ENCODE measurements around the gene FUT9. TPM values are rescaled to one million over a fixed set of nuclear protein-coding genes. Genes with fewer than 3 reads are reported as not detected.

The FUT9 gene
- total RNA-seq, 1 experiment from 2014 or later: 3.5 TPM

- TF ChIP-seq ATF6 (CRISPR knock-in tag; IDR thresholded peaks at IDR 0.05) (no peak), TEAD4 (CRISPR knock-in tag; IDR thresholded peaks at IDR 0.05) (no peak), OVOL2 (CRISPR knock-in tag; IDR thresholded peaks at IDR 0.05; ENCODE audit: borderline replicate concordance) (no peak), SOX15 (CRISPR knock-in tag; IDR thresholded peaks at IDR 0.05) (no peak), NFE2L1 (CRISPR knock-in tag; IDR thresholded peaks at IDR 0.05) (no peak), ZBTB21 (CRISPR knock-in tag; IDR thresholded peaks at IDR 0.05; ENCODE audit: borderline replicate concordance) (no peak)
- TF ChIP-seq, protein P1, sequence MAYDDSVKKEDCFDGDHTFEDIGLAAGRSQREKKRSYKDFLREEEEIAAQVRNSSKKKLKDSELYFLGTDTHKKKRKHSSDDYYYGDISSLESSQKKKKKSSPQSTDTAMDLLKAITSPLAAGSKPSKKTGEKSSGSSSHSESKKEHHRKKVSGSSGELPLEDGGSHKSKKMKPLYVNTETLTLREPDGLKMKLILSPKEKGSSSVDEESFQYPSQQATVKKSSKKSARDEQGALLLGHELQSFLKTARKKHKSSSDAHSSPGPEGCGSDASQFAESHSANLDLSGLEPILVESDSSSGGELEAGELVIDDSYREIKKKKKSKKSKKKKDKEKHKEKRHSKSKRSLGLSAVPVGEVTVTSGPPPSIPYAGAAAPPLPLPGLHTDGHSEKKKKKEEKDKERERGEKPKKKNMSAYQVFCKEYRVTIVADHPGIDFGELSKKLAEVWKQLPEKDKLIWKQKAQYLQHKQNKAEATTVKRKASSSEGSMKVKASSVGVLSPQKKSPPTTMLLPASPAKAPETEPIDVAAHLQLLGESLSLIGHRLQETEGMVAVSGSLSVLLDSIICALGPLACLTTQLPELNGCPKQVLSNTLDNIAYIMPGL (CRISPR knock-in tag; IDR thresholded peaks at IDR 0.05): no peak
These were observed 60.1 kb downstream of the FUT9 start (continued) for GRCh38 chr6:96075826-96076225.

DNA sequence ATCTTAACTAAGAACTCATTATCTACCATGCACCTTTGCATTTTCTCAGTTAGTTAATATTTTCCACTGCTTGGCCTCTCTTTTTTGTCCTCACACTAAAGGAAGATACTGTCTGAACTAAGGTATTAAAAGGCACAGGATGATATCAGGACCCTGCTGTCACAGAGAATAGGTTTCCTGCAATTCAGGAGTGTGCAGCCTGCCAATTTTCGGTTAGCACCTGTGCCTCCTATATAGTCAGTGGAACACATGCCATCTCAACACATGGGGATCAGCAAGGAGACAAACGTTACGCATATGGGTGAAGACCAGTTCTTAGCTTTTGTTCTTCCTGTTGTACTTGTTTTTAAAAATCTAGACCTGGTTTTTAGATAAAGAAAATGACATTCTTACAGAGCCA is 71.0 kb downstream of the FUT9 start:
- H3K4me3 Mint-ChIP-seq: no peak overlapping the region
- H3K4me1 Mint-ChIP-seq: 0 out of 2 replicates have a peak, but pooled peaks cover 3% of the 10 kb centered on the region
- no peaks in the 10 kb centered on the region for H3K27me3 Mint-ChIP-seq (ENCODE audit: low read depth)
- no peak for TF ChIP-seq TP53 (CRISPR knock-in tag; IDR thresholded peaks at IDR 0.05)
- no peak for TF ChIP-seq ZNF138 (CRISPR knock-in tag; conservative IDR thresholded peaks at IDR 0.05)
- no peak for TF ChIP-seq NR3C1 (CRISPR knock-in tag; conservative IDR thresholded peaks at IDR 0.05; ENCODE audit: low read depth)
- no peak for TF ChIP-seq FOXJ3 (CRISPR knock-in tag; IDR thresholded peaks at IDR 0.05; ENCODE audit: borderline replicate concordance)
- TF ChIP-seq, protein P2, sequence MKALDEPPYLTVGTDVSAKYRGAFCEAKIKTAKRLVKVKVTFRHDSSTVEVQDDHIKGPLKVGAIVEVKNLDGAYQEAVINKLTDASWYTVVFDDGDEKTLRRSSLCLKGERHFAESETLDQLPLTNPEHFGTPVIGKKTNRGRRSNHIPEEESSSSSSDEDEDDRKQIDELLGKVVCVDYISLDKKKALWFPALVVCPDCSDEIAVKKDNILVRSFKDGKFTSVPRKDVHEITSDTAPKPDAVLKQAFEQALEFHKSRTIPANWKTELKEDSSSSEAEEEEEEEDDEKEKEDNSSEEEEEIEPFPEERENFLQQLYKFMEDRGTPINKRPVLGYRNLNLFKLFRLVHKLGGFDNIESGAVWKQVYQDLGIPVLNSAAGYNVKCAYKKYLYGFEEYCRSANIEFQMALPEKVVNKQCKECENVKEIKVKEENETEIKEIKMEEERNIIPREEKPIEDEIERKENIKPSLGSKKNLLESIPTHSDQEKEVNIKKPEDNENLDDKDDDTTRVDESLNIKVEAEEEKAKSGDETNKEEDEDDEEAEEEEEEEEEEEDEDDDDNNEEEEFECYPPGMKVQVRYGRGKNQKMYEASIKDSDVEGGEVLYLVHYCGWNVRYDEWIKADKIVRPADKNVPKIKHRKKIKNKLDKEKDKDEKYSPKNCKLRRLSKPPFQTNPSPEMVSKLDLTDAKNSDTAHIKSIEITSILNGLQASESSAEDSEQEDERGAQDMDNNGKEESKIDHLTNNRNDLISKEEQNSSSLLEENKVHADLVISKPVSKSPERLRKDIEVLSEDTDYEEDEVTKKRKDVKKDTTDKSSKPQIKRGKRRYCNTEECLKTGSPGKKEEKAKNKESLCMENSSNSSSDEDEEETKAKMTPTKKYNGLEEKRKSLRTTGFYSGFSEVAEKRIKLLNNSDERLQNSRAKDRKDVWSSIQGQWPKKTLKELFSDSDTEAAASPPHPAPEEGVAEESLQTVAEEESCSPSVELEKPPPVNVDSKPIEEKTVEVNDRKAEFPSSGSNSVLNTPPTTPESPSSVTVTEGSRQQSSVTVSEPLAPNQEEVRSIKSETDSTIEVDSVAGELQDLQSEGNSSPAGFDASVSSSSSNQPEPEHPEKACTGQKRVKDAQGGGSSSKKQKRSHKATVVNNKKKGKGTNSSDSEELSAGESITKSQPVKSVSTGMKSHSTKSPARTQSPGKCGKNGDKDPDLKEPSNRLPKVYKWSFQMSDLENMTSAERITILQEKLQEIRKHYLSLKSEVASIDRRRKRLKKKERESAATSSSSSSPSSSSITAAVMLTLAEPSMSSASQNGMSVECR (CRISPR knock-in tag; IDR thresholded peaks at IDR 0.05; ENCODE audit: borderline replicate concordance): no peak
- no peak for TF ChIP-seq SMAD4 (CRISPR knock-in tag; IDR thresholded peaks at IDR 0.05)
- TF ChIP-seq JUN (CRISPR knock-in tag; IDR thresholded peaks at IDR 0.05): no peak
- no peak for TF ChIP-seq GABPB1 (CRISPR knock-in tag; IDR thresholded peaks at IDR 0.05)
- no peak for TF ChIP-seq ZNF416 (CRISPR knock-in tag; IDR thresholded peaks at IDR 0.05)
- TF ChIP-seq ZNF423 (CRISPR knock-in tag; IDR thresholded peaks at IDR 0.05): no peak
- no peak for TF ChIP-seq NFE2L1 (CRISPR knock-in tag; IDR thresholded peaks at IDR 0.05)
- TF ChIP-seq, protein P3, sequence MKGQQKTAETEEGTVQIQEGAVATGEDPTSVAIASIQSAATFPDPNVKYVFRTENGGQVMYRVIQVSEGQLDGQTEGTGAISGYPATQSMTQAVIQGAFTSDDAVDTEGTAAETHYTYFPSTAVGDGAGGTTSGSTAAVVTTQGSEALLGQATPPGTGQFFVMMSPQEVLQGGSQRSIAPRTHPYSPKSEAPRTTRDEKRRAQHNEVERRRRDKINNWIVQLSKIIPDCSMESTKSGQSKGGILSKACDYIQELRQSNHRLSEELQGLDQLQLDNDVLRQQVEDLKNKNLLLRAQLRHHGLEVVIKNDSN (CRISPR knock-in tag; IDR thresholded peaks at IDR 0.05): no peak
- no peaks in the 10 kb centered on the region for H3K36me3 Mint-ChIP-seq
- ATAC-seq (no peak), DNase-seq (ENCODE audit: low spot score) (no peak)
- POLR2A ChIA-PET: no interaction called here
- CTCF ChIA-PET: no interaction called here
- H3K9me3 Mint-ChIP-seq: no peaks in the 10 kb centered on the region
- H3K27ac Mint-ChIP-seq: no peak overlapping the region
